GM10266 (cell line): ENCODE measurements around the gene RFX7.

Experiments
- DNase-seq: peaks from one replicate; pipeline ENCODE4 v3.0.0; 2012; ENCODE audit errors: extremely low spot score
- CTCF ChIP-seq: IDR thresholded peaks from 2 replicates; pipeline ENCODE4 v1.5.1; 2012; ENCODE audit warnings: mild to moderate bottlenecking, low read depth; ENCODE audit not compliant: control insufficient read depth, insufficient read depth; ENCODE audit errors: missing control alignments

The RFX7 gene

DNA sequence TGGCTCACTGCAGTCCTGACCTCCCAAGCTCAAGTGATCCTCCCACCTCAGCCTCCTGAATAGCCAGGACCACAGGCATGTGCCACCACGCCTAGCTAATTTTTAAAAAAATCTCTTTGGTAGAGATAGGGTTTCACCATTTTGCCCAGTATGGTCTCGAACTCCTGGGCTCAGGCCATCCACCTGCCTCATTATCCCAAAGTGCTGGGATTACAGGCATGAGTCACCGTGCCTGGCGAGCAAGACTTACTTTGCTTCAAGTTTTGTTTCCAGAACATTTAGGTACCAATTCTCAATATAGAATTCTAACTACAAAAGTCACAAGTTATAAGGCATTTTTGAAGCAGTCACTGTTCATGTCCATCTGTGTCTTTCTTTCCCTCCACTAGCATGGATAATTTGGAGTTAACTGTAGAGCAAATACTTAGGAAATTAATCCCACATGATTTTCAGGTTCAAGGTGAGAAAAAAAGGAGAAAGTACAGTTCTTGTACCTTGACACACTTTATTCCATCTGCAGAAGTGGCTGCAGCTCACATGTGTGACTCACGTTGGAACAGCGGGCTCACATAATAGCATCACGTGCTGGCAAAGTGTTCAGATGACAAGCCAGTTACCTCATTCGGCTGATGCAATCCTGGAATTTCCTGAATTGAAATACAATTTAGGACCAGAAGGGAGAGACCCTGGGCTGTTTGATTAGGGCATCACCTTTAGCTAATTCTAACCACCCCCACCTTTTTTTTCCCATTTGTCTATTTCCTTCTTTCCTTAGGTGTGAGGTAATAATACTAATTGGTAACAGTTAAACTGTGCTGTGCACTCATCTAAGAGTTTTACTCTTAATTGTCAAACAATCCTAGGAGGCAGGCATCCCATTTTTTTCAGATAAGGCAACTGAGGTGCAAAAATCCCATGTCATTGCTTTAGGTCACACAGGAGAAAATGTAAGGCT is 203.3 kb downstream of the RFX7 start:
- TF ChIP-seq CTCF, result no peak
- no peak for DNase-seq

GRCh38 chr15:56038707-56039106 is 205.0 kb downstream of the RFX7 start:
- no peak for DNase-seq
- TF ChIP-seq CTCF, result no peak

GRCh38 chr15:56038015-56038414 is 205.7 kb downstream of the RFX7 start:
- no peak for TF ChIP-seq CTCF
- DNase-seq, result no peak
